ENCODE results near the gene SLC6A19. TPM values are rescaled to one million over a fixed set of nuclear protein-coding genes. Genes with fewer than 3 reads are reported as not detected.

Gene SLC6A19
- total and polyA plus RNA-seq, 2 of the 13 experiments (the other 11 are each of a cell fraction or from before 2014, with no cell fraction given), result 0.02 TPM; not detected in 1

DNA sequence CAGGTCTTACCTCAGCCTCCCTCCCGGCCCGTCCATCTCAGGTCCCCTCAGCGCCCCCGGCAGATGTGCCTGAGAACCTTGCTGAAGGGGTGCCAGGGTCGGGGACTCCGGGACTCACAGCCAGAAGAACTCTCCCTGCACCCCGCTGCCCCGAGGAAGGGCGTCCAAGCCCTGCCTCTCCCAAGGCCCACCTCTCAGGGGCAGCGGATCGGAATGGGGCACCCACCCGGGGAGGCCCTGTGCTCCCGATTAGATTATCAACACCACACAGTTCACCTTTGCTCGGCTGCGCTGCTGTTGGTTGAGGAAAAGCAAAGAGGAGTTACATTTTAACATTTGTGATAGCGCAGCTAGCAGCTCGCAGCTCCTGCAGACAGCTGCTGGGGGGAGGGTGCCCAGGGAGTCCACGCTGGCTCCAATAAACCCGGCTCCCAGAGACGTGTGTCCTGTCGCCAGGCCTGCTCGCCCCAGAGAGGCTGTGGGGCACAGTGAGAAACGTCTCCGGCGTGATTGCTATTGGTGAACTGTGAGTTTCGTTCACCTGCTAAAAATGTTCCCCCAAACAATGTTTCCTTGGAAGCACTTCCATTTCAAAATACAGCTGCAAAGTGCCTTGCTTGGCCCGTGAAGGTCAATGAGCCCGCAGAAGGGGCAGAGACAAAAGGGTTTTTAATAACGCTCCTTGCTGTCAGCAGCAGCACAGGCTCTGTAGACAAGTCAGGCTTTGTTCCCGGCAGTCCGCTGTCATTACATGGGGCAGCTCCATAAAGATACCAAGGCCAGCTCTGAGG lies 18.6 kb upstream of the SLC6A19 start (continued):
- TF ChIP-seq ZNF441 (CRISPR knock-in tag; IDR thresholded peaks at IDR 0.05; ENCODE audit: borderline replicate concordance), result peak; percentile 87
- TF ChIP-seq, protein P1, sequence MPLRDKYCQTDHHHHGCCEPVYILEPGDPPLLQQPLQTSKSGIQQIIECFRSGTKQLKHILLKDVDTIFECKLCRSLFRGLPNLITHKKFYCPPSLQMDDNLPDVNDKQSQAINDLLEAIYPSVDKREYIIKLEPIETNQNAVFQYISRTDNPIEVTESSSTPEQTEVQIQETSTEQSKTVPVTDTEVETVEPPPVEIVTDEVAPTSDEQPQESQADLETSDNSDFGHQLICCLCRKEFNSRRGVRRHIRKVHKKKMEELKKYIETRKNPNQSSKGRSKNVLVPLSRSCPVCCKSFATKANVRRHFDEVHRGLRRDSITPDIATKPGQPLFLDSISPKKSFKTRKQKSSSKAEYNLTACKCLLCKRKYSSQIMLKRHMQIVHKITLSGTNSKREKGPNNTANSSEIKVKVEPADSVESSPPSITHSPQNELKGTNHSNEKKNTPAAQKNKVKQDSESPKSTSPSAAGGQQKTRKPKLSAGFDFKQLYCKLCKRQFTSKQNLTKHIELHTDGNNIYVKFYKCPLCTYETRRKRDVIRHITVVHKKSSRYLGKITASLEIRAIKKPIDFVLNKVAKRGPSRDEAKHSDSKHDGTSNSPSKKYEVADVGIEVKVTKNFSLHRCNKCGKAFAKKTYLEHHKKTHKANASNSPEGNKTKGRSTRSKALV (CRISPR knock-in tag; IDR thresholded peaks at IDR 0.05), result peak; percentile 42; the same call in 1 of the 2 replicates
- no peak for TF ChIP-seq NPAS2 (CRISPR knock-in tag; IDR thresholded peaks at IDR 0.05; ENCODE audit: borderline replicate concordance)
- TF ChIP-seq MXD4 (CRISPR knock-in tag; IDR thresholded peaks at IDR 0.05), result peak; percentile 46; the same call in 1 of the 2 replicates
- no peak; the same call in 1 of the 2 replicates for TF ChIP-seq SNAPC2 (CRISPR knock-in tag; IDR thresholded peaks at IDR 0.05)
- TF ChIP-seq TOPORS (CRISPR knock-in tag; IDR thresholded peaks at IDR 0.05), result no peak
- TF ChIP-seq ZSCAN9 (CRISPR knock-in tag; IDR thresholded peaks at IDR 0.05; ENCODE audit: borderline replicate concordance), result no peak
- no peak for TF ChIP-seq ZNF644 (CRISPR knock-in tag; IDR thresholded peaks at IDR 0.05; ENCODE audit: low read depth)
- TF ChIP-seq, protein P2, sequence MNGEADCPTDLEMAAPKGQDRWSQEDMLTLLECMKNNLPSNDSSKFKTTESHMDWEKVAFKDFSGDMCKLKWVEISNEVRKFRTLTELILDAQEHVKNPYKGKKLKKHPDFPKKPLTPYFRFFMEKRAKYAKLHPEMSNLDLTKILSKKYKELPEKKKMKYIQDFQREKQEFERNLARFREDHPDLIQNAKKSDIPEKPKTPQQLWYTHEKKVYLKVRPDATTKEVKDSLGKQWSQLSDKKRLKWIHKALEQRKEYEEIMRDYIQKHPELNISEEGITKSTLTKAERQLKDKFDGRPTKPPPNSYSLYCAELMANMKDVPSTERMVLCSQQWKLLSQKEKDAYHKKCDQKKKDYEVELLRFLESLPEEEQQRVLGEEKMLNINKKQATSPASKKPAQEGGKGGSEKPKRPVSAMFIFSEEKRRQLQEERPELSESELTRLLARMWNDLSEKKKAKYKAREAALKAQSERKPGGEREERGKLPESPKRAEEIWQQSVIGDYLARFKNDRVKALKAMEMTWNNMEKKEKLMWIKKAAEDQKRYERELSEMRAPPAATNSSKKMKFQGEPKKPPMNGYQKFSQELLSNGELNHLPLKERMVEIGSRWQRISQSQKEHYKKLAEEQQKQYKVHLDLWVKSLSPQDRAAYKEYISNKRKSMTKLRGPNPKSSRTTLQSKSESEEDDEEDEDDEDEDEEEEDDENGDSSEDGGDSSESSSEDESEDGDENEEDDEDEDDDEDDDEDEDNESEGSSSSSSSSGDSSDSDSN (CRISPR knock-in tag; IDR thresholded peaks at IDR 0.05), result peak; percentile 74
- TF ChIP-seq ZNF672 (CRISPR knock-in tag; IDR thresholded peaks at IDR 0.05), result no peak
- TF ChIP-seq ZNF232 (CRISPR knock-in tag; IDR thresholded peaks at IDR 0.05; ENCODE audit: borderline replicate concordance), result no peak; the same call in 1 of the 2 replicates
- TF ChIP-seq ZNF256 (CRISPR knock-in tag; conservative IDR thresholded peaks at IDR 0.05), result no peak
- TF ChIP-seq, protein P3, sequence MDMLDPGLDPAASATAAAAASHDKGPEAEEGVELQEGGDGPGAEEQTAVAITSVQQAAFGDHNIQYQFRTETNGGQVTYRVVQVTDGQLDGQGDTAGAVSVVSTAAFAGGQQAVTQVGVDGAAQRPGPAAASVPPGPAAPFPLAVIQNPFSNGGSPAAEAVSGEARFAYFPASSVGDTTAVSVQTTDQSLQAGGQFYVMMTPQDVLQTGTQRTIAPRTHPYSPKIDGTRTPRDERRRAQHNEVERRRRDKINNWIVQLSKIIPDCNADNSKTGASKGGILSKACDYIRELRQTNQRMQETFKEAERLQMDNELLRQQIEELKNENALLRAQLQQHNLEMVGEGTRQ (IDR thresholded peaks at IDR 0.05; ENCODE audit: low read depth, low read length), result no peak
- TF ChIP-seq, protein P3 (CRISPR knock-in tag; IDR thresholded peaks at IDR 0.05; ENCODE audit: borderline replicate concordance), result no peak; the same call in 1 of the 2 replicates
- TF ChIP-seq, protein P4, sequence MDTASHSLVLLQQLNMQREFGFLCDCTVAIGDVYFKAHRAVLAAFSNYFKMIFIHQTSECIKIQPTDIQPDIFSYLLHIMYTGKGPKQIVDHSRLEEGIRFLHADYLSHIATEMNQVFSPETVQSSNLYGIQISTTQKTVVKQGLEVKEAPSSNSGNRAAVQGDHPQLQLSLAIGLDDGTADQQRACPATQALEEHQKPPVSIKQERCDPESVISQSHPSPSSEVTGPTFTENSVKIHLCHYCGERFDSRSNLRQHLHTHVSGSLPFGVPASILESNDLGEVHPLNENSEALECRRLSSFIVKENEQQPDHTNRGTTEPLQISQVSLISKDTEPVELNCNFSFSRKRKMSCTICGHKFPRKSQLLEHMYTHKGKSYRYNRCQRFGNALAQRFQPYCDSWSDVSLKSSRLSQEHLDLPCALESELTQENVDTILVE (CRISPR knock-in tag; IDR thresholded peaks at IDR 0.05), result no peak
- TF ChIP-seq, protein P5, sequence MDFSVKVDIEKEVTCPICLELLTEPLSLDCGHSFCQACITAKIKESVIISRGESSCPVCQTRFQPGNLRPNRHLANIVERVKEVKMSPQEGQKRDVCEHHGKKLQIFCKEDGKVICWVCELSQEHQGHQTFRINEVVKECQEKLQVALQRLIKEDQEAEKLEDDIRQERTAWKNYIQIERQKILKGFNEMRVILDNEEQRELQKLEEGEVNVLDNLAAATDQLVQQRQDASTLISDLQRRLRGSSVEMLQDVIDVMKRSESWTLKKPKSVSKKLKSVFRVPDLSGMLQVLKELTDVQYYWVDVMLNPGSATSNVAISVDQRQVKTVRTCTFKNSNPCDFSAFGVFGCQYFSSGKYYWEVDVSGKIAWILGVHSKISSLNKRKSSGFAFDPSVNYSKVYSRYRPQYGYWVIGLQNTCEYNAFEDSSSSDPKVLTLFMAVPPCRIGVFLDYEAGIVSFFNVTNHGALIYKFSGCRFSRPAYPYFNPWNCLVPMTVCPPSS (IDR thresholded peaks at IDR 0.05), result no peak

Measured in HepG2 (cell line).